PC-3 (cell line): ENCODE measurements around the gene AKAP4. TPM values are rescaled to one million over a fixed set of nuclear protein-coding genes. Genes with fewer than 3 reads are reported as not detected.

Experiments
- ATAC-seq: fragments of 200-7000 bp; cut with Tn5 transposase; 2 replicates; pipeline ENCODE4 v1.9.1; 2020; ENCODE audit warnings: mild to moderate bottlenecking, moderate library complexity
- BruUV-seq: library from RNA; stranded (reverse); fragments of 400-500 nt; replicated peaks from 2 replicates; lab custom pipeline; 2021; lab: Mats Ljungman, UMichigan
- CTCF ChIA-PET: fragments of 300-600 bp; sonication (Branson Sonifier 250); formaldehyde crosslinking; loops from one replicate; lab custom pipeline; 2022; ENCODE audit warnings: antibody characterized with exemption; lab: Charles Lee
- POLR2A ChIA-PET: fragments of 300-600 bp; sonication (Branson Sonifier 250); formaldehyde crosslinking; loops from one replicate; lab custom pipeline; 2022; ENCODE audit warnings: antibody characterized with exemption; ENCODE audit not compliant: unreplicated experiment; lab: Charles Lee
- DNase-seq: peaks from one replicate; pipeline ENCODE4 v3.0.0-alpha.2; 2015
- H2AFZ ChIP-seq: fragments of 300-600 bp; sonication (generic); 2 replicates; pipeline ENCODE4 v1.6.0; 2016; ENCODE audit warnings: antibody characterized with exemption, low read length
- H3F3A ChIP-seq: fragments of 300-600 bp; sonication (generic); one replicate; pipeline ENCODE4 v1.6.0; 2017; ENCODE audit warnings: antibody characterized with exemption, low read length, control low read depth, mild to moderate bottlenecking; ENCODE audit not compliant: unreplicated experiment
- H3K27ac ChIP-seq: fragments of 300-600 bp; sonication (generic); 2 replicates; pipeline ENCODE4 v1.5.1; 2016; ENCODE audit warnings: mild to moderate bottlenecking, low read length
- H3K27me3 ChIP-seq: fragments of 300-600 bp; sonication (generic); 2 replicates; pipeline ENCODE4 v1.6.1; 2016; ENCODE audit warnings: low read length, mixed read lengths
- H3K36me3 ChIP-seq: fragments of 300-600 bp; sonication (generic); 2 replicates; pipeline ENCODE4 v1.6.1; 2016; ENCODE audit warnings: low read depth, mixed run types, low read length, mixed read lengths
- H3K4me1 ChIP-seq: fragments of 300-600 bp; sonication (generic); 2 replicates; pipeline ENCODE4 v1.5.1; 2016; ENCODE audit warnings: low read length; ENCODE audit not compliant: insufficient read depth
- H3K4me2 ChIP-seq: fragments of 300-600 bp; sonication (generic); 2 replicates; pipeline ENCODE4 v1.6.0; 2016; ENCODE audit warnings: low read length
- H3K4me3 ChIP-seq: fragments of 300-600 bp; sonication (generic); 2 replicates; pipeline ENCODE4 v1.5.1; 2016; ENCODE audit warnings: mild to moderate bottlenecking, low read length, mixed read lengths
- H3K79me2 ChIP-seq: fragments of 300-600 bp; sonication (generic); 2 replicates; pipeline ENCODE4 v1.6.1; 2017; ENCODE audit warnings: low read length, mixed read lengths
- H3K9ac ChIP-seq: fragments of 300-600 bp; sonication (generic); 2 replicates; pipeline ENCODE4 v1.6.0; 2016; ENCODE audit warnings: mild to moderate bottlenecking, low read length
- H3K9me2 ChIP-seq: fragments of 300-600 bp; sonication (generic); replicated peaks from 2 replicates; pipeline ENCODE4 v1.6.1; 2016; ENCODE audit warnings: mixed run types, low read length, mixed read lengths
- H3K9me3 ChIP-seq: fragments of 300-600 bp; sonication (generic); 2 replicates; pipeline ENCODE4 v1.6.1; 2016; ENCODE audit warnings: low read length, mixed read lengths
- H4K20me1 ChIP-seq: fragments of 300-600 bp; sonication (generic); 2 replicates; pipeline ENCODE4 v1.6.1; 2016; ENCODE audit warnings: low read length, mixed read lengths
- CTCF ChIP-seq: fragments of 300-600 bp; sonication (generic); conservative IDR thresholded peaks from 2 replicates; pipeline ENCODE4 v1.5.1; 2017; ENCODE audit warnings: antibody characterized with exemption, low read depth, mild to moderate bottlenecking, low read length
- EZH2 ChIP-seq: fragments of 300-600 bp; sonication (generic); IDR thresholded peaks from one replicate; pipeline ENCODE4 v1.6.1; 2017; ENCODE audit warnings: antibody characterized with exemption, mild to moderate bottlenecking, low read length; ENCODE audit not compliant: unreplicated experiment
- EZH2phosphoT487 ChIP-seq: fragments of 300-600 bp; sonication (generic); IDR thresholded peaks from 2 replicates; pipeline ENCODE4 v1.6.1; 2018; ENCODE audit warnings: mild to moderate bottlenecking, antibody characterized with exemption, low read length, borderline replicate concordance
- intact Hi-C: fragments of 100-400 bp; cut with micrococcal nuclease; formaldehyde crosslinking; loops from 2 replicates; pipeline ENCODE4 v1.9.0; 2023
- total RNA-seq: library from RNA; depleted of rRNA; stranded (reverse); fragments of >200 nt; gene quantifications from 2 replicates; pipeline ENCODE4 v1.2.3, GENCODE V29; 2014

Gene AKAP4
- total RNA-seq, 1 experiment from 2014 or later: not detected

DNA sequence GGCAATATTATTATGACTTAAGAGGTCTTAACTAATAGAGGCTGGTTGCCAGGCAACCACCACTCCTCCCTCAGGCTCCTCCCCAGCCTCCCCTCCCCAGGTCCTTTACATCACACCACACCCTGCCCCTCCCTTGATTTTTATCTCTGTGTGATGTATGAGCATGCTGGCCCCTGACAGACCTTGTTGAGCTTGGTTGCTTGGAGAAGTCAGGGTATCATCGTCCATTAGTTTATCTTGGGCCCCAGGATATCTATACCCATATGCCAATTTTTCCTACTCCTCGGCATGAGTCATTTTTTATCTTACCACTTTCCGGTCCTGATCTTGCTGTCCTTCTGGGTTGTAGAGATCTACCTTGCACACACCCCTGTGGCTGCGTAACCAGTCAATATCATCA, 2.5 kb downstream of the AKAP4 start:
- no peaks in the 10 kb centered on the region for H4K20me1 ChIP-seq
- H3K4me2 ChIP-seq: no peak overlapping the region
- ChIA-PET POLR2A (no interaction called here), CTCF (no interaction called here)
- no peak overlapping the region for H3K4me3 ChIP-seq
- no peak for TF ChIP-seq CTCF
- TF ChIP-seq EZH2: no peak
- no peak for TF ChIP-seq EZH2phosphoT487
- no peak overlapping the region for H2AFZ ChIP-seq
- no peaks in the 10 kb centered on the region for H3K9me2 ChIP-seq
- no peaks in the 10 kb centered on the region for H3K36me3 ChIP-seq
- intact Hi-C loops: no loop called here
- no peak overlapping the region for H3K9ac ChIP-seq
- DNase-seq (no peak), ATAC-seq (no peak)
- no peaks in the 10 kb centered on the region for H3K9me3 ChIP-seq
- no TSS peak for BruUV-seq
- no peaks in the 10 kb centered on the region for H3K79me2 ChIP-seq
- H3K27ac ChIP-seq: no peak overlapping the region
- H3K27me3 ChIP-seq: peaks cover 7% of the 10 kb centered on the region; the same call in 1 of the 2 replicates
- peaks cover 9% of the 10 kb centered on the region for H3K4me1 ChIP-seq
- no peaks in the 10 kb centered on the region for H3F3A ChIP-seq

- Histone ChIP-seq H3F3A (no peaks in the 10 kb centered on the region), H3K36me3 (no peaks in the 10 kb centered on the region), H3K9ac (no peak overlapping the region), H3K27ac (no peak overlapping the region), H3K27me3 (peaks cover 32% of the 10 kb centered on the region), H3K4me3 (no peak overlapping the region), H3K4me1 (no peaks in the 10 kb centered on the region), H3K9me2 (no peaks in the 10 kb centered on the region), H3K4me2 (no peak overlapping the region), H2AFZ (no peak overlapping the region), H3K9me3 (no peaks in the 10 kb centered on the region), H3K79me2 (no peaks in the 10 kb centered on the region), H4K20me1 (no peaks in the 10 kb centered on the region)
- ChIA-PET CTCF (no interaction called here), POLR2A (no interaction called here)
- no TSS peak for BruUV-seq
- no peak for ATAC-seq
- intact Hi-C loops: no loop called here
- no peak for DNase-seq
- TF ChIP-seq EZH2: no peak
- TF ChIP-seq EZH2phosphoT487: no peak
- TF ChIP-seq CTCF: no peak
These were observed 11.8 kb downstream of the AKAP4 start for GRCh38 chrX:50188859-50189600.

GRCh38 chrX:50183891-50184290, 16.9 kb downstream of the AKAP4 start:
- Histone ChIP-seq H3K27me3 (peaks cover 18% of the 10 kb centered on the region; the same call in 1 of the 2 replicates), H3K4me2 (no peak overlapping the region), H3K4me1 (no peaks in the 10 kb centered on the region), H4K20me1 (no peaks in the 10 kb centered on the region), H3K9me3 (no peaks in the 10 kb centered on the region), H3K27ac (no peak overlapping the region), H3K36me3 (no peaks in the 10 kb centered on the region), H3K79me2 (no peaks in the 10 kb centered on the region), H3K9ac (no peak overlapping the region), H2AFZ (no peak overlapping the region), H3K9me2 (no peaks in the 10 kb centered on the region), H3F3A (no peaks in the 10 kb centered on the region), H3K4me3 (no peak overlapping the region)
- intact Hi-C loops: no loop called here
- no TSS peak for BruUV-seq
- ChIA-PET POLR2A (no interaction called here), CTCF (interaction anchor here (0.7 kb wide), 1 partner anchor 220 kb away, joined by 4 read pairs; no protein-coding TSS in a partner anchor)
- ATAC-seq: no peak
- TF ChIP-seq EZH2: no peak
- no peak for TF ChIP-seq CTCF
- no peak for TF ChIP-seq EZH2phosphoT487
- DNase-seq: no peak
